SK-N-SH (cell line): ENCODE results near the gene FNTB. TPM values are rescaled to one million over a fixed set of nuclear protein-coding genes. Genes with fewer than 3 reads are reported as not detected.

Source experiments
- CTCF ChIA-PET: fragments of 300-600, 350-600 bp; formaldehyde crosslinking; extraction: SDS; loops from one replicate; lab custom pipeline; 2021; lab: Yijun Ruan, JAX
- POLR2A ChIA-PET: fragments of 350-600 bp; sonication (Branson Sonifier 250); formaldehyde crosslinking; extraction: SDS; loops from one replicate; lab custom pipeline; 2020; ENCODE audit warnings: antibody characterized with exemption, inconsistent platforms; lab: Yijun Ruan, JAX
- DNase-seq: peaks from one replicate; pipeline ENCODE4 v3.0.0; 2012
- H2AFZ ChIP-seq: fragments of 200-600 bp; sonication (generic); 2 replicates; pipeline ENCODE4 v1.8.1; 2016; ENCODE audit warnings: antibody characterized with exemption, mild to moderate bottlenecking, low read depth
- H3F3A ChIP-seq: fragments of 200-600 bp; sonication (generic); replicated peaks from 2 replicates; pipeline ENCODE3; 2016; ENCODE audit warnings: antibody characterized with exemption, mild to moderate bottlenecking; ENCODE audit not compliant: insufficient read depth
- H3K27ac ChIP-seq, 2 experiments: fragments of 200-500 bp in 1 of 2; fragments of 200-600 bp in 1 of 2; sonication (Bioruptor generic) in 1 of 2; sonication (generic), shearing (Covaris generic) in 1 of 2; 2 replicates each; pipeline versions ENCODE4 v1.5.1 to v1.6.1; 2014 to 2016; ENCODE audit warnings: low read depth in 2 of 2, inconsistent platforms in 1 of 2, low read length in 1 of 2, mild to moderate bottlenecking in 1 of 2, mixed read lengths in 1 of 2
- H3K27me3 ChIP-seq: fragments of 200-600 bp; sonication (generic), shearing (Covaris generic); 2 replicates; pipeline ENCODE4 v1.6.1; 2016; ENCODE audit warnings: mixed run types; ENCODE audit not compliant: insufficient read depth
- H3K36me3 ChIP-seq, 2 experiments: fragments of 200-500 bp in 1 of 2; fragments of 200-600 bp in 1 of 2; sonication (Bioruptor generic) in 1 of 2; sonication (generic) in 1 of 2; replicated peaks in 1 of 2; 2 replicates each; pipeline versions ENCODE3 to v1.5.1; 2014 to 2016; ENCODE audit warnings: low read length in 1 of 2, mild to moderate bottlenecking in 1 of 2; ENCODE audit not compliant: insufficient read depth in 2 of 2, control insufficient read depth in 1 of 2
- H3K4me1 ChIP-seq, 2 experiments: fragments of 200-500 bp in 1 of 2; fragments of 200-600 bp in 1 of 2; sonication (Bioruptor generic) in 1 of 2; sonication (generic), shearing (Covaris generic) in 1 of 2; 2 replicates each; pipeline versions ENCODE4 v1.5.1 to v1.6.1; 2014 to 2016; ENCODE audit warnings: low read depth in 1 of 2, low read length in 1 of 2, mixed run types in 1 of 2; ENCODE audit not compliant: insufficient read depth in 2 of 2, control insufficient read depth in 1 of 2
- H3K4me2 ChIP-seq: fragments of 200-600 bp; sonication (generic), shearing (Covaris generic); 2 replicates; pipeline ENCODE4 v1.6.1; 2017; ENCODE audit warnings: mixed run types
- H3K4me3 ChIP-seq, 2 experiments: fragments of 200-500 bp in 1 of 2; fragments of 200-600 bp in 1 of 2; sonication (Bioruptor generic) in 1 of 2; sonication (generic), shearing (Covaris generic) in 1 of 2; 2 replicates each; pipeline versions ENCODE4 v1.5.1 to v1.8.1; 2014 to 2016; ENCODE audit warnings: low read depth in 2 of 2, inconsistent platforms in 1 of 2, low read length in 1 of 2, mild to moderate bottlenecking in 1 of 2, mixed read lengths in 1 of 2, moderate library complexity in 1 of 2
- H3K79me2 ChIP-seq: fragments of 200-600 bp; sonication (generic); 2 replicates; pipeline ENCODE4 v1.8.1; 2017; ENCODE audit warnings: mild to moderate bottlenecking; ENCODE audit not compliant: insufficient read depth
- H3K9ac ChIP-seq: fragments of 200-600 bp; sonication (generic); 2 replicates; pipeline ENCODE4 v1.6.1; 2017; ENCODE audit warnings: mixed run types
- H3K9me2 ChIP-seq: fragments of 200-600 bp; sonication (generic); 2 replicates; pipeline ENCODE4 v1.6.1; 2017; ENCODE audit warnings: mixed run types
- H3K9me3 ChIP-seq: fragments of 200-600 bp; sonication (generic); 2 replicates; pipeline ENCODE4 v1.6.1; 2017; ENCODE audit warnings: mixed run types, mild to moderate bottlenecking, moderate library complexity
- H4K20me1 ChIP-seq: fragments of 200-600 bp; sonication (generic); 2 replicates; pipeline ENCODE4 v1.6.1; 2017; ENCODE audit warnings: mild to moderate bottlenecking, mixed run types; ENCODE audit not compliant: insufficient read depth
- GABPA ChIP-seq: IDR thresholded peaks from 2 replicates; pipeline ENCODE4 v1.4.0; 2012; ENCODE audit warnings: low read depth, mild to moderate bottlenecking
- GATA2 ChIP-seq: sonication (generic); formaldehyde crosslinking; IDR thresholded peaks from 2 replicates; pipeline ENCODE4 v1.5.0; 2020; ENCODE audit warnings: mild to moderate bottlenecking, missing genetic modification reagents
- MEF2A ChIP-seq: IDR thresholded peaks from 2 replicates; pipeline ENCODE4 v1.4.0; 2012; ENCODE audit warnings: low read depth, borderline replicate concordance
- MXI1 ChIP-seq: IDR thresholded peaks from 2 replicates; pipeline ENCODE4 v1.6.1; 2012; ENCODE audit warnings: mild to moderate bottlenecking, low read depth, low read length, improper control_type of control experiment
- RAD21 ChIP-seq: IDR thresholded peaks from 2 replicates; pipeline ENCODE4 v1.6.1; 2012; ENCODE audit warnings: mild to moderate bottlenecking, low read length
- RCOR1 ChIP-seq: fragments of 150-350 bp; IDR thresholded peaks from 2 replicates; pipeline ENCODE4 v1.6.1; 2017; ENCODE audit warnings: antibody characterized with exemption, low read length
- RXRA ChIP-seq: IDR thresholded peaks from 2 replicates; pipeline ENCODE4 v1.4.0; 2012; ENCODE audit warnings: low read depth, mild to moderate bottlenecking, borderline replicate concordance
- SIN3A ChIP-seq: IDR thresholded peaks from 2 replicates; pipeline ENCODE4 v1.6.1; 2012; ENCODE audit warnings: low read depth, mild to moderate bottlenecking, low read length, moderate library complexity, borderline replicate concordance
- SMC3 ChIP-seq: IDR thresholded peaks from 2 replicates; pipeline ENCODE4 v1.6.1; 2012; ENCODE audit warnings: low read depth, low read length, improper control_type of control experiment
- TAF1 ChIP-seq: IDR thresholded peaks from 2 replicates; pipeline ENCODE4 v1.6.1; 2012; ENCODE audit warnings: low read depth, mild to moderate bottlenecking, low read length, moderate library complexity, borderline replicate concordance
- TCF12 ChIP-seq: IDR thresholded peaks from 2 replicates; pipeline ENCODE4 v1.4.0; 2012
- YY1 ChIP-seq: IDR thresholded peaks from 2 replicates; pipeline ENCODE4 v1.4.0; 2012; ENCODE audit warnings: low read depth, mild to moderate bottlenecking
- ZBTB33 ChIP-seq: IDR thresholded peaks from 2 replicates; pipeline ENCODE4 v1.4.0; 2012; ENCODE audit warnings: low read depth, borderline replicate concordance
- WGBS: methylation state at CpG from one replicate; pipeline ENCODE4 v1.1.6; 2017; ENCODE audit warnings: low lambda C conversion rate; 5-methylcytosine and 5-hydroxymethylcytosine counted together
- polyA plus RNA-seq, 3 experiments: library from polyadenylated mRNA; depleted of rRNA; stranded (reverse); fragments of >200 nt; gene quantifications; 2 replicates each; pipeline ENCODE4 v1.2.3, GENCODE V29; 2012

The FNTB gene
- polyA plus RNA-seq, 1 of the 3 experiments (the other 2 are of a cell fraction), result 18.4 TPM

- Histone ChIP-seq H3K27me3 (no peaks in the 10 kb centered on the region), H3K4me1 (peaks cover 0 to 30% of the 10 kb centered on the region in 2 experiments; a peak in 2 of 4 replicates), H3K9ac (no peak overlapping the region), H3K9me2 (no peaks in the 10 kb centered on the region), H3K4me3 (no peak overlapping the region), H2AFZ (no peak overlapping the region), H3K9me3 (no peaks in the 10 kb centered on the region), H3F3A (no peaks in the 10 kb centered on the region), H3K27ac (peak overlapping the region in 1 of 2 experiments; percentile 11; a peak in 2 of 4 replicates), H3K36me3 (peaks cover 0 to 11% of the 10 kb centered on the region in 2 experiments), H3K79me2 (no peaks in the 10 kb centered on the region), H4K20me1 (no peaks in the 10 kb centered on the region), H3K4me2 (no peak overlapping the region)
- POLR2A ChIA-PET, result interaction anchor here (0.6 kb wide), 1 partner anchor 43 kb away, joined by 3 read pairs; no protein-coding TSS in a partner anchor
- peak; percentile 43 for DNase-seq
- CTCF ChIA-PET, result interaction anchor here (0.8 to 2.3 kb wide), 3 partner anchors 17 to 30 kb away, joined by 5 to 7 read pairs (median 5); no protein-coding TSS in a partner anchor
- 83% methylated on average over 4 of the region's 6 CpGs for WGBS
- TF ChIP-seq TAF1 (no peak), GATA2 (CRISPR knock-in tag) (peak; percentile 16; the same call in 1 of the 2 replicates)
Measured at GRCh38 chr14:64953661-64954060, 33.0 kb upstream of the FNTB start.

- H3K4me1 ChIP-seq, result peaks cover 0 to 31% of the 10 kb centered on the region in 2 experiments; a peak in 2 of 4 replicates
- no peak overlapping the region for H3K9ac ChIP-seq
- H3K79me2 ChIP-seq, result no peaks in the 10 kb centered on the region
- 92% methylated on average over 9 of the region's 9 CpGs for WGBS
- CTCF ChIA-PET, result interaction anchor here (0.8 to 2.3 kb wide), 2 partner anchors 16 to 31 kb away, joined by 5 to 7 read pairs; no protein-coding TSS in a partner anchor
- no peaks in the 10 kb centered on the region for H3K9me3 ChIP-seq
- no peaks in the 10 kb centered on the region for H4K20me1 ChIP-seq
- H3K4me3 ChIP-seq, result no peak overlapping the region
- TF ChIP-seq GATA2 (CRISPR knock-in tag), result no peak
- TF ChIP-seq ZBTB33, result no peak
- TF ChIP-seq MXI1, result no peak
- TF ChIP-seq MEF2A, result no peak
- TF ChIP-seq TAF1, result no peak
- TF ChIP-seq SMC3, result no peak
- no peak for TF ChIP-seq RAD21
- no peak for TF ChIP-seq TCF12
- no peak for TF ChIP-seq GABPA
- no peak for TF ChIP-seq RXRA
- TF ChIP-seq RCOR1, result no peak
- TF ChIP-seq YY1, result no peak
- no peak for TF ChIP-seq SIN3A
- TF ChIP-seq, all 33 proteins: peak for 0
- Histone ChIP-seq H3K27me3 (no peaks in the 10 kb centered on the region), H3F3A (no peaks in the 10 kb centered on the region), H3K36me3 (peaks cover 0 to 9% of the 10 kb centered on the region in 2 experiments), H3K4me2 (no peak overlapping the region), H3K27ac (peak overlapping the region in 1 of 2 experiments; percentile 11; a peak in 2 of 4 replicates), H3K9me2 (no peaks in the 10 kb centered on the region), H2AFZ (no peak overlapping the region)
- DNase-seq, result no peak
- POLR2A ChIA-PET, result no interaction called here
Measured at GRCh38 chr14:64954491-64955240, 32.0 kb upstream of the FNTB start.
